ENCODE data around the gene MSRB1. TPM values are rescaled to one million over a fixed set of nuclear protein-coding genes. Genes with fewer than 3 reads are reported as not detected.

MSRB1 gene
- total and polyA plus RNA-seq, 8 donors = 29.7 to 94.4 (median 57.0) TPM

- FAIRE-seq (no peak), DNase-seq (peak in 1 of 6 donors; percentile 63), ATAC-seq (no peak)
- H3K4me1 ChIP-seq = no peaks in the 10 kb centered on the region
- no peak overlapping the region for H3K4me3 ChIP-seq
- H3K36me3 ChIP-seq = no peaks in the 10 kb centered on the region
- TF ChIP-seq, protein P1, sequence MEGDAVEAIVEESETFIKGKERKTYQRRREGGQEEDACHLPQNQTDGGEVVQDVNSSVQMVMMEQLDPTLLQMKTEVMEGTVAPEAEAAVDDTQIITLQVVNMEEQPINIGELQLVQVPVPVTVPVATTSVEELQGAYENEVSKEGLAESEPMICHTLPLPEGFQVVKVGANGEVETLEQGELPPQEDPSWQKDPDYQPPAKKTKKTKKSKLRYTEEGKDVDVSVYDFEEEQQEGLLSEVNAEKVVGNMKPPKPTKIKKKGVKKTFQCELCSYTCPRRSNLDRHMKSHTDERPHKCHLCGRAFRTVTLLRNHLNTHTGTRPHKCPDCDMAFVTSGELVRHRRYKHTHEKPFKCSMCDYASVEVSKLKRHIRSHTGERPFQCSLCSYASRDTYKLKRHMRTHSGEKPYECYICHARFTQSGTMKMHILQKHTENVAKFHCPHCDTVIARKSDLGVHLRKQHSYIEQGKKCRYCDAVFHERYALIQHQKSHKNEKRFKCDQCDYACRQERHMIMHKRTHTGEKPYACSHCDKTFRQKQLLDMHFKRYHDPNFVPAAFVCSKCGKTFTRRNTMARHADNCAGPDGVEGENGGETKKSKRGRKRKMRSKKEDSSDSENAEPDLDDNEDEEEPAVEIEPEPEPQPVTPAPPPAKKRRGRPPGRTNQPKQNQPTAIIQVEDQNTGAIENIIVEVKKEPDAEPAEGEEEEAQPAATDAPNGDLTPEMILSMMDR (IDR thresholded peaks at IDR 0.05) = no peak
- no peaks in the 10 kb centered on the region for H3K9me3 ChIP-seq
- WGBS, 2 donors = 77 to 83% methylated on average over 15 to 17 of the region's 17 CpGs
- intact Hi-C loops (cut with DNase I) = no loop called here
- no peaks in the 10 kb centered on the region for H3K27me3 ChIP-seq
- no peak overlapping the region for H3K27ac ChIP-seq
Measured at GRCh38 chr16:1907226-1907860, 35.7 kb downstream of the MSRB1 start.

DNA sequence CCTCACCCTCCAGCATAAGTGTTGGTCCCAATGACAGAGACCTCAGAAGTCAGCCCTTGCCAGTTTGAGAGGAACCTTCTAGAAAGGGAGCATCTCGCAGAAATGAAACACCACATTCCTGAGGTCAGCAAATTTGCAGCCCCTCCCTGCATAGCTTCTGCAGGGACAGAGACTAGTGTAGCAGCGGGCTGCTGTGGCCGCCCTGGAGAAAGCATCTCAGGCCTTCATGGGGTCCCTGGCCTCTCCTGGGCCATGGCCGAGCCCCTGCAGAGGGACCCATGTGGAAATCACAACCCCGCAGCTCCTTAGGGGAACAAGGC lies 36.2 kb downstream of the MSRB1 start:
- DNase-seq (peak in 1 of 6 donors; percentile 40), ATAC-seq (no peak), FAIRE-seq (no peak)
- TF ChIP-seq, protein P1 (IDR thresholded peaks at IDR 0.05) = no peak
- WGBS, 2 donors = 87 to 88% methylated on average over 5 of the region's 5 CpGs
- Histone ChIP-seq H3K4me1 (no peaks in the 10 kb centered on the region), H3K36me3 (no peaks in the 10 kb centered on the region), H3K4me3 (no peak overlapping the region), H3K9me3 (no peaks in the 10 kb centered on the region), H3K27me3 (no peaks in the 10 kb centered on the region), H3K27ac (no peak overlapping the region)
- intact Hi-C loops (cut with DNase I) = no loop called here

- TF ChIP-seq, protein P1 (IDR thresholded peaks at IDR 0.05) = no peak
- FAIRE-seq (no peak), ATAC-seq (no peak), DNase-seq (peak in 2 of 6 donors; percentile 23 to 38)
- Histone ChIP-seq H3K4me1 (no peaks in the 10 kb centered on the region), H3K36me3 (no peaks in the 10 kb centered on the region), H3K4me3 (no peak overlapping the region), H3K9me3 (no peaks in the 10 kb centered on the region), H3K27ac (no peak overlapping the region), H3K27me3 (no peaks in the 10 kb centered on the region)
- WGBS, 2 donors = 61 to 66% methylated on average over 31 of the region's 31 CpGs
- intact Hi-C loops (cut with DNase I) = no loop called here
Measured at GRCh38 chr16:1906055-1906845, 36.7 kb downstream of the MSRB1 start.

GRCh38 chr16:1903845-1904840 lies 38.9 kb downstream of the MSRB1 start:
- no peak overlapping the region for H3K4me3 ChIP-seq
- ATAC-seq (no peak), FAIRE-seq (no peak), DNase-seq (peak in 1 of 6 donors; percentile 56)
- H3K36me3 ChIP-seq = no peaks in the 10 kb centered on the region
- WGBS, 2 donors = 71 to 76% methylated on average over 22 of the region's 22 CpGs
- no peaks in the 10 kb centered on the region for H3K27me3 ChIP-seq
- intact Hi-C loops (cut with DNase I) = no loop called here
- TF ChIP-seq, protein P1 (IDR thresholded peaks at IDR 0.05) = no peak
- peaks cover 4 to 9% (median 4%) of the 10 kb centered on the region in 3 donors for H3K4me1 ChIP-seq
- H3K27ac ChIP-seq = no peak overlapping the region
- H3K9me3 ChIP-seq = no peaks in the 10 kb centered on the region
